Osteocyte (in vitro differentiated cells): Measurements from ENCODE around the gene CHST14. TPM values are rescaled to one million over a fixed set of nuclear protein-coding genes. Genes with fewer than 3 reads are reported as not detected.

ENCODE experiments used
- DNase-seq: peaks from one replicate; pipeline ENCODE4 v3.0.0; 2021; ENCODE audit warnings: mixed read lengths; ENCODE audit not compliant: unreplicated experiment; ENCODE audit errors: extremely low spot score
- H3K27ac Mint-ChIP-seq: one replicate; pipeline ENCODE4 v1.8.0; 2021; ENCODE audit warnings: mild to moderate bottlenecking, mixed read lengths; ENCODE audit not compliant: unreplicated experiment
- H3K27me3 Mint-ChIP-seq: one replicate; pipeline ENCODE4 v1.8.0; 2021; ENCODE audit warnings: mixed read lengths; ENCODE audit not compliant: unreplicated experiment
- H3K36me3 Mint-ChIP-seq: one replicate; pipeline ENCODE4 v1.8.0; 2021; ENCODE audit warnings: mixed read lengths; ENCODE audit not compliant: unreplicated experiment
- H3K4me1 Mint-ChIP-seq: one replicate; pipeline ENCODE4 v1.8.0; 2021; ENCODE audit warnings: mixed read lengths; ENCODE audit not compliant: unreplicated experiment
- H3K4me3 Mint-ChIP-seq: one replicate; pipeline ENCODE4 v1.8.0; 2021; ENCODE audit warnings: mild to moderate bottlenecking, moderate library complexity, mixed read lengths; ENCODE audit not compliant: unreplicated experiment
- H3K9me3 Mint-ChIP-seq: one replicate; pipeline ENCODE4 v1.8.0; 2021; ENCODE audit warnings: mixed read lengths; ENCODE audit not compliant: unreplicated experiment
- CTCF ChIP-seq: fragments of 200-600 bp; sonication (generic); IDR thresholded peaks from 2 replicates; pipeline ENCODE4 v1.5.0; 2021; ENCODE audit warnings: antibody characterized with exemption, mild to moderate bottlenecking, moderate library complexity
- total RNA-seq: library from RNA; stranded (reverse); gene quantifications from 2 replicates; pipeline ENCODE4 v1.2.1, GENCODE V29; 2021

CHST14 gene
- total RNA-seq, 1 donor from 2014 or later, result 46.4 TPM

- Mint-ChIP-seq H3K27ac (no peak overlapping the region), H3K36me3 (peaks cover 19% of the 10 kb centered on the region), H3K4me3 (no peak overlapping the region), H3K9me3 (no peaks in the 10 kb centered on the region), H3K4me1 (no peaks in the 10 kb centered on the region), H3K27me3 (no peaks in the 10 kb centered on the region)
- no peak for TF ChIP-seq CTCF
- DNase-seq, result no peak
These were observed 6.8 kb upstream of the CHST14 start for GRCh38 chr15:40463886-40464545.

- Mint-ChIP-seq H3K9me3 (no peaks in the 10 kb centered on the region), H3K4me3 (no peak overlapping the region), H3K4me1 (peaks cover 2% of the 10 kb centered on the region), H3K36me3 (peaks cover 19% of the 10 kb centered on the region), H3K27ac (no peak overlapping the region), H3K27me3 (no peaks in the 10 kb centered on the region)
- TF ChIP-seq CTCF, result no peak
- DNase-seq, result no peak
These were observed 6.1 kb upstream of the CHST14 start for GRCh38 chr15:40464595-40465185.

GRCh38 chr15:40465939-40466338 lies 4.8 kb upstream of the CHST14 start:
- no peak overlapping the region for H3K27ac Mint-ChIP-seq
- DNase-seq, result no peak
- no peak for TF ChIP-seq CTCF
- no peaks in the 10 kb centered on the region for H3K27me3 Mint-ChIP-seq
- no peak overlapping the region for H3K4me3 Mint-ChIP-seq
- peaks cover 11% of the 10 kb centered on the region for H3K4me1 Mint-ChIP-seq
- H3K9me3 Mint-ChIP-seq, result no peaks in the 10 kb centered on the region
- H3K36me3 Mint-ChIP-seq, result peaks cover 19% of the 10 kb centered on the region

- H3K27me3 Mint-ChIP-seq, result no peaks in the 10 kb centered on the region
- H3K4me3 Mint-ChIP-seq, result no peak overlapping the region
- no peak for TF ChIP-seq CTCF
- H3K36me3 Mint-ChIP-seq, result peaks cover 19% of the 10 kb centered on the region
- H3K9me3 Mint-ChIP-seq, result no peaks in the 10 kb centered on the region
- H3K4me1 Mint-ChIP-seq, result peaks cover 13% of the 10 kb centered on the region
- H3K27ac Mint-ChIP-seq, result no peak overlapping the region
- no peak for DNase-seq
These were observed 4.1 kb upstream of the CHST14 start for GRCh38 chr15:40466426-40467260.

GRCh38 chr15:40467261-40467615 lies 3.5 kb upstream of the CHST14 start:
- Mint-ChIP-seq H3K27me3 (no peaks in the 10 kb centered on the region), H3K27ac (no peak overlapping the region), H3K9me3 (no peaks in the 10 kb centered on the region), H3K36me3 (peaks cover 19% of the 10 kb centered on the region), H3K4me1 (peaks cover 17% of the 10 kb centered on the region), H3K4me3 (no peak overlapping the region)
- no peak for DNase-seq
- no peak for TF ChIP-seq CTCF
